ENCODE results near the gene SYT17. TPM values are rescaled to one million over a fixed set of nuclear protein-coding genes. Genes with fewer than 3 reads are reported as not detected.

SYT17 gene
- total and polyA plus RNA-seq, 4 donors = 3.4 to 13.1 (median 8.6) TPM

- DNase-seq (no peak), ATAC-seq (ENCODE audit: insufficient read depth, low FRiP score) (no peak)
- no peaks in the 10 kb centered on the region for H3K9me3 ChIP-seq (ENCODE audit: control insufficient read depth in 4 of 4, insufficient read depth in 3 of 4, low read length in 3 of 4)
- TF ChIP-seq, protein P1, sequence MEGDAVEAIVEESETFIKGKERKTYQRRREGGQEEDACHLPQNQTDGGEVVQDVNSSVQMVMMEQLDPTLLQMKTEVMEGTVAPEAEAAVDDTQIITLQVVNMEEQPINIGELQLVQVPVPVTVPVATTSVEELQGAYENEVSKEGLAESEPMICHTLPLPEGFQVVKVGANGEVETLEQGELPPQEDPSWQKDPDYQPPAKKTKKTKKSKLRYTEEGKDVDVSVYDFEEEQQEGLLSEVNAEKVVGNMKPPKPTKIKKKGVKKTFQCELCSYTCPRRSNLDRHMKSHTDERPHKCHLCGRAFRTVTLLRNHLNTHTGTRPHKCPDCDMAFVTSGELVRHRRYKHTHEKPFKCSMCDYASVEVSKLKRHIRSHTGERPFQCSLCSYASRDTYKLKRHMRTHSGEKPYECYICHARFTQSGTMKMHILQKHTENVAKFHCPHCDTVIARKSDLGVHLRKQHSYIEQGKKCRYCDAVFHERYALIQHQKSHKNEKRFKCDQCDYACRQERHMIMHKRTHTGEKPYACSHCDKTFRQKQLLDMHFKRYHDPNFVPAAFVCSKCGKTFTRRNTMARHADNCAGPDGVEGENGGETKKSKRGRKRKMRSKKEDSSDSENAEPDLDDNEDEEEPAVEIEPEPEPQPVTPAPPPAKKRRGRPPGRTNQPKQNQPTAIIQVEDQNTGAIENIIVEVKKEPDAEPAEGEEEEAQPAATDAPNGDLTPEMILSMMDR (IDR thresholded peaks at IDR 0.05; ENCODE audit: control extremely low read depth, extremely low read depth) = no peak
- H3K4me1 ChIP-seq (ENCODE audit: control insufficient read depth in 5 of 5, insufficient read depth in 5 of 5, low read length in 5 of 5) = peaks cover 0 to 9% (median 0%) of the 10 kb centered on the region in 5 donors
- H3K9ac ChIP-seq (ENCODE audit: insufficient read depth in 1 of 2, low read length in 2 of 2) = no peak overlapping the region
- peaks cover 0 to 1% (median 0%) of the 10 kb centered on the region in 4 donors for H3K36me3 ChIP-seq (ENCODE audit: control insufficient read depth in 4 of 4, insufficient read depth in 4 of 4, low read length in 4 of 4)
- WGBS, 2 donors = 92 to 97% methylated on average over 4 of the region's 4 CpGs
- H3K27ac ChIP-seq (ENCODE audit: low read depth in 1 of 2, low read length in 1 of 2) = no peak overlapping the region
- no peak overlapping the region for H3K4me3 ChIP-seq
- no peaks in the 10 kb centered on the region for H3K27me3 ChIP-seq (ENCODE audit: control insufficient read depth in 3 of 3, insufficient read depth in 3 of 3, low read length in 2 of 3)
Measured at GRCh38 chr16:19180741-19181140, 12.7 kb downstream of the SYT17 start.

DNA sequence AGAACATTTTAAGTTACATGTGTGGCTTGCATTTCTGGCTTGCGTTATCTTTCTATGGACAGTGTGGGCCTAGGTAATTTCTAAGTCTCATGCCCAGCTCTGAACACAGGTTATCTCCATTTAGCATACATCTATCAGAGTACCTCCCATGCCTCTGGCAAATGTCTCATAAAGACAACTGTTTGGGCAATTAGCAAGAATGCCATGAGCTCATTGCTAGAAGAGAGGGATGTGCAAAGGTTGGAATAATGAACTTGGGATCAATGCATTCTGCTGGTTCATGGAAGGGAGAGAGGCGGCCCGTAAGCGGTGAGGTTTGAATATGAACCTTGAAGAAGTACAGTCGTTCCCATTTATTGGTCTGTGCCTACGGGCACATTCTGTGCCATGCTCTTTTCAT, 14.4 kb downstream of the SYT17 start:
- no peak overlapping the region for H3K9ac ChIP-seq (ENCODE audit: insufficient read depth in 1 of 2, low read length in 2 of 2)
- DNase-seq = no peak
- no peaks in the 10 kb centered on the region for H3K27me3 ChIP-seq (ENCODE audit: control insufficient read depth in 3 of 3, insufficient read depth in 3 of 3, low read length in 2 of 3)
- peaks cover 0 to 1% (median 0%) of the 10 kb centered on the region in 4 donors for H3K36me3 ChIP-seq (ENCODE audit: control insufficient read depth in 4 of 4, insufficient read depth in 4 of 4, low read length in 4 of 4)
- H3K27ac ChIP-seq (ENCODE audit: low read depth in 1 of 2, low read length in 1 of 2) = no peak overlapping the region
- no peak overlapping the region for H3K4me3 ChIP-seq
- 81 to 97% methylated on average over 6 of the region's 6 CpGs for WGBS, 2 donors
- no peaks in the 10 kb centered on the region for H3K9me3 ChIP-seq (ENCODE audit: control insufficient read depth in 4 of 4, insufficient read depth in 3 of 4, low read length in 3 of 4)
- peaks cover 0 to 8% (median 0%) of the 10 kb centered on the region in 5 donors for H3K4me1 ChIP-seq (ENCODE audit: control insufficient read depth in 5 of 5, insufficient read depth in 5 of 5, low read length in 5 of 5)
- TF ChIP-seq, protein P1 (IDR thresholded peaks at IDR 0.05; ENCODE audit: control extremely low read depth, extremely low read depth) = no peak
- ATAC-seq (ENCODE audit: insufficient read depth, low FRiP score) = no peak

DNA sequence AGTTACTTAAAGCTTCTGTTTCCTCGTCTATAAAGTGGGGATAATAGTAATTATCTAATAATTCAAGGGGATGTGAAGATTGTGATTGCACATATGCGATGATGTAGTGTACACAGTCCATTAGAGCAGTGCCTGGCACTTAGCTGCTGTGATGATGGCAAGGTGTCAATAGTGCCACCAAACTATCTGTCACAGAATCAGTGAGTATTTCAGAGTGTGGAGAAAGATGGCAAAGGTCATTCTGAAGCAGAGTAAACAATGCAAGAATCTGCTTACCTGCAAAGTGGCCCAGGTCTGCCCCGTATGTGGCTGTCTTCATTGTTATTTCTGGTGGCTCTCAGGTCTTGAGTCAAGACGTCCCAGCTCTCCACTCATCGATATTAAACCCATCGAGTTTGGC, 15.1 kb downstream of the SYT17 start:
- H3K27ac ChIP-seq (ENCODE audit: low read depth in 1 of 2, low read length in 1 of 2) = peak overlapping the region in 1 of 2 donors; percentile 83
- ATAC-seq (ENCODE audit: insufficient read depth, low FRiP score) = no peak
- H3K4me1 ChIP-seq (ENCODE audit: control insufficient read depth in 5 of 5, insufficient read depth in 5 of 5, low read length in 5 of 5) = peaks cover 0 to 8% (median 0%) of the 10 kb centered on the region in 5 donors
- TF ChIP-seq, protein P1 (IDR thresholded peaks at IDR 0.05; ENCODE audit: control extremely low read depth, extremely low read depth) = no peak
- no peak overlapping the region for H3K4me3 ChIP-seq
- no peak for DNase-seq
- no peaks in the 10 kb centered on the region for H3K9me3 ChIP-seq (ENCODE audit: control insufficient read depth in 4 of 4, insufficient read depth in 3 of 4, low read length in 3 of 4)
- H3K27me3 ChIP-seq (ENCODE audit: control insufficient read depth in 3 of 3, insufficient read depth in 3 of 3, low read length in 2 of 3) = no peaks in the 10 kb centered on the region
- H3K36me3 ChIP-seq (ENCODE audit: control insufficient read depth in 4 of 4, insufficient read depth in 4 of 4, low read length in 4 of 4) = peaks cover 0 to 1% (median 0%) of the 10 kb centered on the region in 4 donors
- no peak overlapping the region for H3K9ac ChIP-seq (ENCODE audit: insufficient read depth in 1 of 2, low read length in 2 of 2)
- WGBS, 2 donors = 82 to 93% methylated on average over 6 of the region's 6 CpGs

All from lung (tissue), 12 donors.